DOHH2 (cell line): ENCODE results near the gene YWHAB.

ENCODE experiments used
- CTCF ChIP-seq: fragments of 200-600 bp; sonication (generic); IDR thresholded peaks from one replicate; pipeline ENCODE4 v1.5.1; 2014; ENCODE audit warnings: antibody characterized with exemption, mild to moderate bottlenecking, low read depth, low read length; ENCODE audit not compliant: poor library complexity, severe bottlenecking
- EZH2phosphoT487 ChIP-seq: fragments of 200-600 bp; sonication (generic); IDR thresholded peaks from 2 replicates; pipeline ENCODE4 v1.6.1; 2017; ENCODE audit warnings: borderline replicate concordance, mild to moderate bottlenecking, antibody characterized with exemption, low read length, moderate library complexity, mixed read lengths

- no peak for TF ChIP-seq CTCF
- TF ChIP-seq EZH2phosphoT487: no peak
Measured at GRCh38 chr20:44943828-44944227, 58.3 kb downstream of the YWHAB start.
